ENCODE data around the gene YDJC. TPM values are rescaled to one million over a fixed set of nuclear protein-coding genes. Genes with fewer than 3 reads are reported as not detected.
"Not testable (repeated sequence)": the region's sequence is repeated elsewhere in the genome, so short reads cannot be mapped to it uniquely, and the experiment has no call there.

Gene YDJC
- 27.2 TPM for total RNA-seq

DNA sequence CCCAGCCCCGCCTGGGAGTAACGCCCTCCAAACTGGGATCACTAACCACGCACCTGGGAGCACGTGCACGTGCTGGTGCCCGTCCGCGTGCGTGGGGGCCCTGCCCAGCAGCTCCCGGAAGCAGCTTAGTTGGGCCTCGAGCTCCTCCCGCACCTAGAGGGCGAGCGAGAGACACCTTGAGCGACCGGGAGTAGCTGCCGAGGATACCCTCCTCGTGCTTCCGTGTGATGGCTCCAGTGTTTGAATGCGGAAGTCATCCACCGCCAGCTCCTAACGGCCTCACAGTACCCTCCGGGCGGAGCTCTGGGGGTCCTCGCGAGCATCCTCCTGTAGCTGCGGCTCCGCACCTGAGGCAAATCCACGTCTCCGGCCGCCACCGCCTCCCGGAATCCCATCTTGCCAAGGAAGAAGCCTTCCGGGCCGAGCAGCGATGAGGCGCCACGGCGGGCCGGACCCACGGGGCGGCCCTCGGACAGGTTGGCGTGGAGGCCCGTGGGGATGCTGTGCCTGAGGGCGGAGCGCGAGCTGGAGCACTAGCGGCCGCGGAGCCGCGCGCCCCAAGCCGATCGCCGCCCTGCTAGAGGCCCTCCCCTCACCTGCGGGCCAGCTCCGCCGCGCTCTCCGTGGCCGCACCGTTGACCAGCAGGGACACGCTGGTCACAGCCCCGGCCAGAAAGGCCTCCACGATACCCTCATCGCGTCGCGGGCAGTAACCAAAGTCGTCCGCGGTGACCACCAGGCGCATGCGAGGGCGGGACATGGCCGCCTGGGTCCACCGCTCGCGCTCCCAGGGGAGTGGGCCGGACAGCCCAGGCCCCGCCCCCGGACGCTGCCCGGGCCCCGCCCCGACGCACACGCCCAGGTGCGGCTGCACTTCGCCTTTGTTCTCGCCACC lies at the start of gene YDJC:
Gene YDJC (minus strand): TSS at position 768 of the 895 bp plus-strand sequence. CDS start 8 bp downstream, at position 760.
- peak; percentile 96 for DNase-seq (ENCODE audit: low spot score)

GRCh38 chr22:21679383-21679782 lies 49.6 kb upstream of the YDJC start:
- no peak for DNase-seq (ENCODE audit: low spot score)

DNA sequence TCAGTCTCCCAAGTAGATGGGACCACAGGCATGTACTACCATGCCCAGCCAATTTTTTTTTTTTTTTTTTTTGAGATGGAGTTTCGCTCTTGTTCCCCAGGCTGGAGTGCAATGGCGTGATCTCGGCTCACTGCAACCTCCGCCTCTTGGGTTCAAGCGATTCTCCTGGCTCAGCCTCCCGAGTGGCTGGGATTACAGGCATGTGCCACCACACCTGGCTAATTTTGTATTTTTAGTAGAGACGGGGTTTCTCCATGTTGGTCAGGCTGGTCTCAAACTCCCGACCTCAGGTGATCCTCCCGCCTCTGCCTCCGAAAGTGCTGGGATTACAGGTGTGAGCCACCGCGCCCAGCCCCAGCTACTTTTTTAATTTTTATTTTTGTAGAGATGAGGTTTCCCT lies 49.0 kb upstream of the YDJC start:
- DNase-seq (ENCODE audit: low spot score): not testable (repeated sequence)

GRCh38 chr22:21677606-21678443 lies 48.0 kb upstream of the YDJC start:
- no peak for DNase-seq (ENCODE audit: low spot score)

DNA sequence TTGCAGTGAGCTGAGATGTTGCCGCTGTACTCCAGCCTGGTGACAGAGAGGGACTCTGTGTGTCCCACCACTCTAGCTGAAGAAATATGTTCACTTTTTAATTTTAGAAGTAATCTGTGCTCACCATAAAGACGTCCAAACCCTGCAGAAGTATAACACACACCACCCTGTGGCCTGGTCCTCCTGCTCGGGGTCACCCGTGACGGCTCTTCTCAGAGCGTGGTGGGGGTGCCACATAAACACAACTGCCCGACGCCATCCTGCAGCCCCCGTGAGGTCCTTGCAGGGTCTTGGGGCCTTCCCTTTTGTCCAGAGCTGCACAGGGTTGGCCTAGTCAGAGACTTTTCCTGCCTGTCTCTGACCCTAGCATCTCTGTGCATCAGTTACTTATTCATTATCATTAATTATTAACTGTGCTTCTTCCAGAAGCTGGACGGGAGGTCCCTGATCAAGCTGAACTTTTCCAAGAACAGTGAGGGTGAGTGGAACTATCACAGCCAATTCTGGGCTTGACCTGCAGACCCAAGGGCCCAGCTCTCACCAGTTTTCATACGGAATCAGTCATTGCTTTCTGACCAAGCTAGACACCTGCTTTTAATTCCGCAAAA lies 44.9 kb upstream of the YDJC start:
- no peak for DNase-seq (ENCODE audit: low spot score)

- DNase-seq (ENCODE audit: low spot score): no peak
These were observed 43.9 kb upstream of the YDJC start for GRCh38 chr22:21673534-21674321.

- DNase-seq (ENCODE audit: low spot score): no peak
These were observed 42.3 kb upstream of the YDJC start for GRCh38 chr22:21672107-21672629.

GRCh38 chr22:21669026-21669425 lies 39.2 kb upstream of the YDJC start:
- no peak for DNase-seq (ENCODE audit: low spot score)

DNA sequence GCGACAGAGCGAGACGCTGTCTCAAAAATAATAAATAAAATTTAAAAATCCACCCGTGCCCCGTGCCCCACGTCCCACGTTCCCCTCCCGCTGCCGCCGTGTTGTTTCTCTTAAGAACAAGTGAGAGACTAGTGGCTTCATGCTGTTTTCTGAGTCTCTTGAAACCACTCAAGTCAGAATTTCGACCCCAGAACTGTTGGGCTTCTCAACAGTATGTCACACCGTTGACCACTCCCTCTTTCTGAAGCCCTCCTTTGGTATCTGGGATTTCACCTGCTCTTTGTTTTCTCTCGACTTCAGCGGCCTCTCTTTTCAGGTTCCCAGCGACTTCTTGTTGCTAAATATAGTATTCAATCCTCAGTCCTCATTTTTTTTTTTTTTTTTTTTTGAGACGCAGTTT lies 37.0 kb upstream of the YDJC start:
- no peak for DNase-seq (ENCODE audit: low spot score)

- no peak for DNase-seq (ENCODE audit: low spot score)
These were observed 35.4 kb upstream of the YDJC start for GRCh38 chr22:21665047-21665851.

DNA sequence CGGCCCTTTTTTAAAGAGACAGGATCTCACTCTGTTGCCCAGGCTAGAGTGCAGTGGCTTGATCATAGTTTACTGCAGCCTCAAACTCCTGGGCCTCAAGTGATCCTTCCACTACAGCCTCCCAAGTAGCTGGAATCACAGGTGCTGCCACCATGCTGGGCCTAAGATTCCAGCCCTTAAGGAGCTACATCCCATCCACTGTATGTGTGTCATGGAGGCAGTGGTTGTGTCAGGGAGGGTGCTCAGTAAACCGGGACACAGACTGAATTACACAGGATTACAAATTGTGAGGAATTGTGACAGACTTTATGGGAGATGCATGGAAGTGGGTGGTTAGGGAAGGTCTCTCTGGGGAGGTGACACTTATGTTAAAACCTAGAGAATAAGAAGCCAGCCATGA lies 33.9 kb upstream of the YDJC start:
- no peak for DNase-seq (ENCODE audit: low spot score)

DNA sequence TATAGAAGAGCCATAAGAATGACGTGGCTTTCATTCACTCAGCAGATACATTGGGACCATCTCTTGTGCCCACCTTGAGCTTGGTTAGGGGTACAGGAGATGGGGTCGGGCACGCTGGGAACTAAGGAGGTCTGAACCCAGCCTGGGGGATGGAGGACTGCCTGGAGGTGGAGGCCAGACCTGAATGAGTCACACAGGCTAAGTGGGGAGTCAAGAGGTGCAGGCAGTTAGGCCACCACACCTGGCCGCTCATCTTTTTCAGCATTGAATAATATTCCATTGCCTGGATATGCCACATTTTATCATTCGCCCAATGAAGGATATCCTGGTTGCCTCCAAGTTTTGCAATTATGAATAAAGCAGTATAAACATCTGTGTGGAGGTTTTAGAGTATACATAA lies 32.2 kb upstream of the YDJC start:
- DNase-seq (ENCODE audit: low spot score): no peak

- no peak for DNase-seq (ENCODE audit: low spot score)
These were observed 31.1 kb upstream of the YDJC start for GRCh38 chr22:21660904-21661303.

DNA sequence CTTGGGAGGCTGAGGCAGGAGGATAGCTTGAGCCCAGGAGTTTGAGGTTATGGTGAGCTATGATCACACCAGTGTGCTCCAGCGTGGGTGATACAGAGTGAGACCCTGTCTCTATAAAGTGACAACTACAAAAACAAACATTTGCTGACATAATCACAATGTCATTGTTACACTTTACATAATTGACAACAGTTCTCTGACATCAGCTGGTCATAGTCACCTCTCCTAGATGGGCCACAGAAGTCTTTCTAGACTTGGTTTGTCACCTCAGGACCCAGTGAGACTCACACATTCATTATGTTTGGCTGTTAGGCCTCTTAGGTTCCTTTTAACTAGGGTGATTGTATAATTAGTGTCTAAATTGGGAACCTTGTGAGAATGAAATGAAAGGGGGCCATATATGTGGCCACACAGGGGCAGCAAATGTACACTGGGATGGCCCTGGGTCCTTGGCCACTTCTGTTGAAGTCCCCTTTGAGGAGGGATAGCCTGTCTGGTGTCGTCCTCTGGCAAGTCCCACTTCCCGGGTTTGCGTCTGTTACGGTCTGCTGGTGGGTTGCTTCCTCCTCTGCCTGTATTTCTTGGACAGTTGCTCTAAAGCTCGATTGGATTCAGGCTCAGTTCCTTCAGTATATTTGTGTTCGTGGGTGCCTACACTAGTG lies 30.2 kb upstream of the YDJC start:
- no peak for DNase-seq (ENCODE audit: low spot score)

DNA sequence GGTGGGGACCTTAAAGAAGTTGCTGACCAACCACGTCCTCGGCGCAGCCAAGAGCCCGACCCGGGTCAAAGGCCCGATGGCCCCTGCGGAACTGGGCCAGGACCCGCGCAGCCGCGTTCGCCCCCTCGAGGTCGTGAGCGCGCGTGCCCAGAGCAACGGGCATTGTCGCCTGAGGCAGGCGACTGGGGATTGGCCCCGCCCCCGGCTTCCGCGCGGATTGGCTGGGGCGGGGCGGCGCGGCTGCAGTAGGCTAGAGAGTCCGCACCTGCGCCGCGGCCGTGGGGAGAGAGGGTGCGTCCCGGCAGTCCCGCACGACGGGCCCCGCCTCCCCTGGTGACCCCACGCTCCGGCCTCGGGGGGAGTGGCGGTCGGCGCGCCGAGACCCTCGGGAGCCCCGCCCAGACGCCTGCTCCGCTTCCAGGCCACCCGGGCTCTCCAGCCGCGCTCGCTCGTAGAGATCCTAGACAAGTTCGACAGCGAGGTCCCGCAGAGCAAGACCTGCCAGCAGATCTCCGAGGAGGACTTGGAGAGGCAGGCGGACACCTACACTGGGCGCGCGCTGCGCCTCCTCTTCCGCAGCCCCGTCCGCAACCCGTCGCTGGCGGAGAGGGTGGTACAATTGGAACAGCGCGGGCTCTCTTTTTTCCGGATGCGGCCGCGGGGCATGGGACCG lies 27.7 kb upstream of the YDJC start:
- DNase-seq (ENCODE audit: low spot score): peak; percentile 70

DNA sequence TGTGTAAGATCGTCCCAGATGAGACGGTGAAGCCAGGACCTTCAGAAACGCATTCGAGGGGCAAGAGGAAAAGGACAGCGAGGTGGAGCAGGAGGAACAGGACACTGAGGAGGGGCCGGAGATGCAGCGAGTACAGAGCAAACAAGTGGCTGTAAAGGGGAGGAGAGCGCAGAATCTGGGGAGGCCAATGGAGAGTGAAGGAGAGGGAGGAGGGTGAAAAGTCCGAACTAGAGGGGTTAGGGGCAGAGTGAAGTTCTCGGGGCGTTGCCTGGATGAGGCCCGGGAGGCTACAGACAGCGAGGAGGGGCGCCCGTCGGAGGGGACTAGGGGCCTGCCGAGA lies 27.2 kb upstream of the YDJC start:
- no peak for DNase-seq (ENCODE audit: low spot score)

DNA sequence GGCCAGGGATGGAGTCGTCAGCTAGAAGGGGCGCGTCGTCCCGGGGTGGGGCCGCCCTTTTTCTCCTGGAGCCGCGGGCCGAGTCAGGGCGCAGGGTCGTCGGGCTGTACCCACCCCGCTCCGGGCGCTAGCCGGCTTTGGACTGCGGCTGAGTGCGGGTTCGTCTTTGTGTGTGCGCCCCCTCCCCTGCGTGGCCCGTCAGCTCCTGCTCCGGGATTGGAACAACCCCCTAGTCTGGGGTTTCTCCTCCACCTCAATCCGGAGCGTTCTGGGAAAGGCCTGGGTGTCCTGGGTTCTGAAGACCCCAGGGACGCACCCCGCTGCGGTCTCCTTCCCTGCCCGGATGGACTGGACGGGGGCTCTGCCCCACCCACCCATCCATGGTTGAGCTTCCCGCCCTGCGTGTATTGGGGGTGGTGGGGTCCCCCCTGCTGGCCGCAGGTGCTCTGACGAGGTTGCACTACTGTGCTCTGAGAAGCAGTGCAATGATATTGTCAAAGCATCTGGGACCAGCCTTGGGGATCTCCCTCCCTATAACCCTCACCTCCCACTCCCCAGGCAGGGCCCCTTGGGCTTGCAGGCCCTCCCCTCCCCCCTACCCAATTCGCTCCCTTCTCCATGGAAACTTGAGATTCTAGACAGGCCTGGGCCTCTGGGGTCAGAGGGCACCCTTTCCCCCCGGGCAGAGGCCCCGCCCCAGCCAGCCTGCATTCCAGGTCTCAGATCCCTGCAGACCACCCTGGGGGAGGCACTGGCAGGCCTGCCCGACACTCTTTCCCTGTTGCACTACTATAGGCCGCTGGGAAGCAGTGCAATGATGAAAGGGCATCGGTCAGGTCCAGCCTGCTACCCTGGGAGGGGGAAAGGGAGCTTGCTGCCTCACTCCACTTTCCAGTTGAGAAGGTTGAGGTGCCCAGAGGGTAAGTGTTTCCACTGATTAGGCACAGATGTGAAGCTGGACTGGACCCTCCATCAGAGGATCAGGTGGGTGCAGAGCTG lies 23.0 kb upstream of the YDJC start:
- DNase-seq (ENCODE audit: low spot score): no peak

DNA sequence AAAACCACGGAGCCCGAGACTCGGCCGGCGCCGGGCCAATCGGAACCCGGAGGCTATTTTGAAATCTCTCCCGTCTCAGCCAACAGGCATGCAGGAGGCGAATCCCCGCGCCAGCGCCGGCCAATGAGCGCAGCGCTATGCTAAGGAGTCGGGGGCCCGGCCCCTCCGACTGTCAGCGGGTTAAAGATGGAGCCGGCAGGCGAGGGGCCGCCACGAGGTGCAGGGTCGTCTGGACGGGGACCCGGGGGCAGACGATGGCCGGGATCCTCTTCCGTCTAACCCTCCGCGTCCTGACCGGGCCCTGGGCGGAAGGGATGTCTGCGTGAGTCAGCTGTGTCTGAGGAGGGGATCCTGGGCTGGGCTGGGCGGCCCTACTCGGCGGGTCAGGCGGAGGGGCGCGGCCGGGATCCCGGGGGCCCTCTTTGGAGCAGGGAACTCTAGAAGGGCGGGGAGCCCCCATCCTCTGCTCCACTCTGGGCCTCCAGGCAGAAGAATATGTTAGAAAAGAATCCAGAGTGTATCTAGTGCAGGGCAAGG lies 22.3 kb upstream of the YDJC start:
- peak; percentile 88 for DNase-seq (ENCODE audit: low spot score)
